ENCODE measurements around the gene NBDY.

NBDY gene

DNA sequence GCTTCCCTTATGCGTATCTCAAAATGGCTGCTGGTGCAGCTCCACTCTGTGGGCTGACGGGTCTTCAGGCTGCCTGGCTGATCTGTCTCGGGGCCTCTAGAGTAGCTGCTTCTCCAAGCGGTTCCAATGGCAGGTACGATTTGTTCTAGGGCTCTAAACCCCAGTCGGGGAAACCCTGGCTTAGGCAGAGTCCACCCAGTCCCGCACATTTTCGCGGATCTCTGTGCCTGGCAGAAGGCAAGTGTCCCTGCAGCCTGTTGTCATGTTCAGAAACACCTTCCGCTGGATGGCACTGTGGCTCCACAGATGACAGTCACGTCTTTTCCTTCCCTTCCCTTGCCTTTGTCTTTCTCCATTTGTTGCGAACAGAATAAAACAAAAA, 54.4 kb downstream of the NBDY start:
- no peak for ATAC-seq (replicated peaks; ENCODE audit: extremely low read depth, poor library complexity, severe bottlenecking)

DNA sequence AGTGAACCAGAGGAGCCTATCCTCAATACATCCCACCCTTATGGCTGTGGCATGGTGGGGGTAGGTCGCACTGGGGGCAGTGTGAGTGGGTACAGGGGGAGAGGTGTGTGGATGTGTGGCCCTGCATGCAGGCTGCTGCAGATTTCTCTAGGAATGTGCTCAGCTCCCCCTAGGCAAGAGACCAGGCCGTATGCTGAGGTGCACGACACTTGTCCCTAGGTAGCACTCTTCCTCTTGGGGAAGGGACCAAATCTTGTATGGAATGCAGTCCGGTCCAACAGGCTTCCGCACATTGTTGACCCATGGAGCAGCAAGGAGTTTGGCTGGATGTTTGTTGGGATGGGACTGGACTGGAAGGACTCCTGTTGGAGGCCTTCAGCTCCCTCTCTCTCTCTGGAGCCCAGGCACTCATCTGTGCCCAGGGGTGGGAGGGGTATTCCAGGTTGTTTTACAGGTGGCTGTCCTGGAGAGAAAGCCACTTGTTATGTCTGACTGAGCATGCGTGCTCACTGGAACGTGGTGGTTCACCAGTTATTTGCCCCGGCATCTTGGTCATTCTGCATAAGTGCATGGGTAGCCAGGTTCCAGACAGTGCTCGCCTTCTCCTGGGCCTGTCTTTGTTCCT, 55.1 kb downstream of the NBDY start:
- no peak overlapping the region for H3K4me3 Mint-ChIP-seq
- H3K27ac Mint-ChIP-seq (ENCODE audit: low read depth): no peak overlapping the region
- H3K36me3 Mint-ChIP-seq (ENCODE audit: insufficient read depth): peaks cover 6% of the 10 kb centered on the region
- ATAC-seq (replicated peaks; ENCODE audit: extremely low read depth, poor library complexity, severe bottlenecking) (no peak), DNase-seq (ENCODE audit: low spot score in 2 of 2) (no peak)
- H3K9me3 Mint-ChIP-seq: no peaks in the 10 kb centered on the region
- H3K27me3 Mint-ChIP-seq: no peaks in the 10 kb centered on the region
- H3K4me1 Mint-ChIP-seq: peaks cover 28% of the 10 kb centered on the region

More for the DNA sequence above, 54.4 kb downstream of the NBDY start:
- Mint-ChIP-seq H3K9me3 (no peaks in the 10 kb centered on the region), H3K27ac (ENCODE audit: low read depth) (no peak overlapping the region), H3K4me1 (peaks cover 28% of the 10 kb centered on the region), H3K4me3 (no peak overlapping the region), H3K36me3 (ENCODE audit: insufficient read depth) (peaks cover 6% of the 10 kb centered on the region), H3K27me3 (no peaks in the 10 kb centered on the region)
- DNase-seq (ENCODE audit: low spot score in 2 of 2): no peak

DNA sequence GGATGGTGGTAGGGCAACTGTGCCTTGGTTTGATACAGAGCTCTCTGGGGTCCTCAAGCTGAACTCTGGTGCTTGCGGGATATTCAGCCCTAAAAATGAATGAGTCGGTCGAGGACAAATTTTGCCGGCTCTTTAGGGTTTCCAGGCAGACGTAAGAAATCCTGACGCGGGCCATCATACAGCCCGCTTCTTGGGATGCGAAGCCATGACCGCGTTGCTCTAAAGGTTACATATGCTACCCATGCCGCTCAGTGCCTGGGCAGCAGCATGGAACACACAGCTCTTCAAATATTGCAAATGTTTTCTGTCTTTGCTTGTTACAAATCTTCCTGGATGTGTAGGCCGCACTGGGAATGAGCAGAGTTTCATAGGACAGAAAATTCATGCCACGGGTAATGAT, 55.6 kb downstream of the NBDY start:
- DNase-seq (ENCODE audit: low spot score in 2 of 2): no peak
- no peak overlapping the region for H3K27ac Mint-ChIP-seq (ENCODE audit: low read depth)
- no peak for ATAC-seq (replicated peaks; ENCODE audit: extremely low read depth, poor library complexity, severe bottlenecking)
- H3K9me3 Mint-ChIP-seq: no peaks in the 10 kb centered on the region
- peaks cover 6% of the 10 kb centered on the region for H3K36me3 Mint-ChIP-seq (ENCODE audit: insufficient read depth)
- H3K4me1 Mint-ChIP-seq: peaks cover 28% of the 10 kb centered on the region
- H3K27me3 Mint-ChIP-seq: no peaks in the 10 kb centered on the region
- no peak overlapping the region for H3K4me3 Mint-ChIP-seq

DNA sequence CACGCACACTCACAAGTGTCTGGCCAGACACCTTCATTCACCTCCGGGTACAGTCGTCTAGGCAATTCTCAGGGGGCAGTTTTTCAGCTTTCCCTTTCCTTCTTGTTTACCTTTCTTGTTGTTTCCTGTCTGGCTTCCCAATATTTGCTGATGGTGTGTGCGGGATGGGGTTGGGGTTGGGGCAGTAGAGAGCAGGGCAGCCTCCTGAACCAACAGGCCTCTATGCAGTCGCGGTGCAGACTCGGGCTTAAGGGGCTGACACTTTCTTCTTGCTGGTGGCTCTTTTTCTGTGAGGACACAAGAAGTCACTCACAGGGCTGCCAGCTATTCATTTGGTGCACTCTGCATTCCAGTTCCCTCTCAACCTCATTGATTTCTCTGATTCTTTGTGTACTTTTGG, 56.4 kb downstream of the NBDY start:
- H3K4me3 Mint-ChIP-seq: no peak overlapping the region
- no peaks in the 10 kb centered on the region for H3K9me3 Mint-ChIP-seq
- H3K27ac Mint-ChIP-seq (ENCODE audit: low read depth): peak overlapping the region; percentile 79
- peaks cover 6% of the 10 kb centered on the region for H3K36me3 Mint-ChIP-seq (ENCODE audit: insufficient read depth)
- no peak for ATAC-seq (replicated peaks; ENCODE audit: extremely low read depth, poor library complexity, severe bottlenecking)
- peaks cover 32% of the 10 kb centered on the region for H3K4me1 Mint-ChIP-seq
- DNase-seq (ENCODE audit: low spot score in 2 of 2): no peak
- no peaks in the 10 kb centered on the region for H3K27me3 Mint-ChIP-seq

DNA sequence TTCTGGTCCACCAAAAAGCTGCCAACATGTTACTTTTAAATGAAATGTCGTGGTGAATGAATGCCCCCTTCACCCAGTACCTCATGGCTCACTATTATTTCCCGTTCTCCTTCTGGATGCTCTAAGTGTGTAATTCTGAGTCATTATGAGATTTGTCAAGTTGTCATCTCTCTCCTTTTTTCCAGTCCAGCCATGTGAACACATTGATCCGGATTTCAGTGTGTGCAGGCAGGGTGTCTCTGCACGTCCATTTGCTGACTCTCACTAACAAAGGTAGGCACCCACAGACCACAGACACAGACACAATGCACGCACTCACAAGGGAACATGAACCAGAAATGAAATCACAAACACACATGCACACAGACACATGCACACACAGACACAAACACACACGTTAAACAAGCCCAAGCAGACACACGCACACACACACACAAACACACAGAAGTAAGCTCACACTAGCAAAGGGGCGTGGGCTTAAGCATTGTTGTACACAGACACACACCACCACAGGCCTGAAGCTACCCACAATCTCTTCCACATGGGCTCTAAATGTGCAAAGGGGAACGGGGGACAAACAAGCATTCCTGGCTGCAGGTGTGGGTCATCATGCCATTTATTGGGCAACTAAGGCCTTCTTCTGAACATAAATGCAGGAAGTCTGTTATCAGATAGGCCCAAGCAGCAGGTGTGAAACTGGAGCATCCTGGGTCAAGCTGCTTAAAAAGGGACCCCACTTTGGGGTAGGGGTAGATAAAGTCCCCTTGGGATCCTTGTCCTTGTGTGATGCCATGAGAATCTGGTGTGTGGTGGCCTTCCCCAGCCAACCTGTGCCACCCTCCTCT, 58.1 kb downstream of the NBDY start:
- ATAC-seq (replicated peaks; ENCODE audit: extremely low read depth, poor library complexity, severe bottlenecking) (no peak), DNase-seq (ENCODE audit: low spot score in 2 of 2) (no peak)
- Mint-ChIP-seq H3K9me3 (no peaks in the 10 kb centered on the region), H3K4me1 (peaks cover 35% of the 10 kb centered on the region), H3K4me3 (no peak overlapping the region), H3K27me3 (no peaks in the 10 kb centered on the region), H3K27ac (ENCODE audit: low read depth) (peak overlapping the region; percentile 79), H3K36me3 (ENCODE audit: insufficient read depth) (peaks cover 4% of the 10 kb centered on the region)

DNA sequence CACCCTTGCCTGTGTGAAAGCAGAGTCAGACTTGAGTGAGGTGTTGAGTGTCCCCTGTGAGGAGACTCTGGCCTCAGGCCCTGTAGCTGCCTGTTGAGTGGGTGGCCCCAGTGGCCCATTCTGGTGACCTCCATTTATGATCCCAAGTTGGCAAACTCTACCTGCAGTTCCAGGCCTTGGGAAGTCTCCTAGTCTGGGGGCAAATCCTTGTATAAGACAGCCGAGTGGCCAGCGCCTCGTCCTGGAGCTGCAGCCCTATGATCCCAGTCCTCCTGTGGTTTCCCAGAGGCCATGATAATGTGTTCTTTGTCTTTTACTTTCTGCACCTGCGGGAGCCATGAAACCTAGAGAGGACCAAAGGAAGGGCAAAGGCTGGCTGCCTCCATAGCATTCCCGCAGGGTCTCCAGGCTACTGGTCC, 58.7 kb downstream of the NBDY start:
- Mint-ChIP-seq H3K36me3 (ENCODE audit: insufficient read depth) (peaks cover 4% of the 10 kb centered on the region), H3K27me3 (no peaks in the 10 kb centered on the region), H3K9me3 (no peaks in the 10 kb centered on the region), H3K4me1 (peaks cover 34% of the 10 kb centered on the region), H3K27ac (ENCODE audit: low read depth) (no peak overlapping the region), H3K4me3 (no peak overlapping the region)
- no peak for ATAC-seq (replicated peaks; ENCODE audit: extremely low read depth, poor library complexity, severe bottlenecking)
- no peak for DNase-seq (ENCODE audit: low spot score in 2 of 2)

DNA sequence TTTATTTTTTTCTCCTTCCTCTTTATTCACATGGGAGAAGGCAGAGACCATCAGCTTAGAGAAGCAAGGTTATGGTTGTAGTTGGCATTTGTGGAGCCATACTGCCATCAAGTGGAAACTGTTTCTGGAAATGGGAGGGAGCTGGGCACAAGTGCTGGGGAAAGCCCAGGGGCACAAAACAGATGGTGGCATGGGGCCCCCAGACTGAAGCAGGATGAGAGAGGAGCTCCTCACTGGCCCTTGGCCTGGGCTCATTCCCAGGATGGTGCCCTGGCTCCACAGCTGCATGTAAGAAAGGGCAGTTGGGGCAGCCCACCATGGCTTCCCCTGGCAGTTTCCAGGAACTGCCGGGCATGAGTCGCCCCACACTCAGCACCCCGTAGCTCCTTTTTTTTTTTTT, 59.2 kb downstream of the NBDY start:
- Mint-ChIP-seq H3K4me1 (peaks cover 31% of the 10 kb centered on the region), H3K4me3 (no peak overlapping the region), H3K36me3 (ENCODE audit: insufficient read depth) (peaks cover 4% of the 10 kb centered on the region), H3K27ac (ENCODE audit: low read depth) (no peak overlapping the region), H3K27me3 (no peaks in the 10 kb centered on the region), H3K9me3 (no peaks in the 10 kb centered on the region)
- DNase-seq (ENCODE audit: low spot score in 2 of 2) (no peak), ATAC-seq (replicated peaks; ENCODE audit: extremely low read depth, poor library complexity, severe bottlenecking) (no peak)

DNA sequence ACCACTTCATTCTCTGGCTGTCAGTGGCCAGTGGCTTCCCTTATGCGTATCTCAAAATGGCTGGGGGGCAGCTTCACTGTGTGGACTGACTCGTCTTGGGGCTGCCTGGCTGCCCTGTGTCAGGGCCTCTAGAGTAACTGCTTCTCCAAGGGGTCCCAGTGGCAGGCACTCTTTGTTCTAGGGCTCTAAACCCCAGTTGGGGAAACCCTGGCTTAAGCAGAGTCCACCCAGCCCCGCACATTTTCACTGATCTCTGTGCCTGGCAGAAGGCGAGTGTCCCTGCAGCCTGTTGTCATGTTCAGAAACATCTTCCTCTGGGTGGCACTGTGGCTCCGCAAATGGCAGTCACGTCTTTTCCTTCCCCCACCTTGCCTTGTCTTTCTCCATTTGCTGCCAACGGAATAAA, 59.7 kb downstream of the NBDY start:
- no peak for ATAC-seq (replicated peaks; ENCODE audit: extremely low read depth, poor library complexity, severe bottlenecking)
- no peak overlapping the region for H3K27ac Mint-ChIP-seq (ENCODE audit: low read depth)
- no peak for DNase-seq (ENCODE audit: low spot score in 2 of 2)

DNA sequence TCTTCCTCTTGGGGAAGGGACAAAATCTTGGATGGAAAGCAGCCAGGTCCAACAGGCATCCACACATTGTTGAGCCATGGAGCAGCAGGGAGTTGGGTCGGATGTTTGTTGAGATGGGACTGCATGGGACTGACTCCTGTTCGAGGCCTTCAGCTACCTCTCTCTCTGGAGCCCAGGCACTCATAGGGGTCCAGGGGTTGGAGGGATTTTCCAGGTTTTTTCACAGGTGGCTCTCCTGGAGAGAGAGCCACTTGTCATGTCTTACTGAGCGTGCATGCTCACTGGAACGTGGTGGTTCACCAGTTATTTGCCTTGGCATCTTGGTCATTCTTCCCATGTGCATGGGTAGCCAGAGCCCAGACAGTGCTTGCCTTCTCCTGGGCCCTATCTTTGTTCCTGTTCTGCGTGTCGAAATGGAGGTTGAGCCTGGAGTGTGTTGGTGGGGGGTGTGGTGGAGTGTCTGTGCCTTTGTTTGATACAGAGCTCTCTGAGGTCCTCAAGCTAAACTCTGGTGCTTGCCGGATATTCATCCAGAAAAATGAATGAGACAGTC, 60.6 kb downstream of the NBDY start:
- ATAC-seq (replicated peaks; ENCODE audit: extremely low read depth, poor library complexity, severe bottlenecking) (no peak), DNase-seq (ENCODE audit: low spot score in 2 of 2) (no peak)
- peaks cover 2% of the 10 kb centered on the region for H3K36me3 Mint-ChIP-seq (ENCODE audit: insufficient read depth)
- peak overlapping the region; percentile 22 for H3K27ac Mint-ChIP-seq (ENCODE audit: low read depth)
- H3K4me1 Mint-ChIP-seq: peaks cover 31% of the 10 kb centered on the region
- no peak overlapping the region for H3K4me3 Mint-ChIP-seq
- no peaks in the 10 kb centered on the region for H3K9me3 Mint-ChIP-seq
- H3K27me3 Mint-ChIP-seq: no peaks in the 10 kb centered on the region

More for the DNA sequence above, 59.7 kb downstream of the NBDY start:
- H3K36me3 Mint-ChIP-seq (ENCODE audit: insufficient read depth): peaks cover 4% of the 10 kb centered on the region
- no peak overlapping the region for H3K4me3 Mint-ChIP-seq
- H3K9me3 Mint-ChIP-seq: no peaks in the 10 kb centered on the region
- H3K27me3 Mint-ChIP-seq: no peaks in the 10 kb centered on the region
- H3K4me1 Mint-ChIP-seq: peaks cover 31% of the 10 kb centered on the region

DNA sequence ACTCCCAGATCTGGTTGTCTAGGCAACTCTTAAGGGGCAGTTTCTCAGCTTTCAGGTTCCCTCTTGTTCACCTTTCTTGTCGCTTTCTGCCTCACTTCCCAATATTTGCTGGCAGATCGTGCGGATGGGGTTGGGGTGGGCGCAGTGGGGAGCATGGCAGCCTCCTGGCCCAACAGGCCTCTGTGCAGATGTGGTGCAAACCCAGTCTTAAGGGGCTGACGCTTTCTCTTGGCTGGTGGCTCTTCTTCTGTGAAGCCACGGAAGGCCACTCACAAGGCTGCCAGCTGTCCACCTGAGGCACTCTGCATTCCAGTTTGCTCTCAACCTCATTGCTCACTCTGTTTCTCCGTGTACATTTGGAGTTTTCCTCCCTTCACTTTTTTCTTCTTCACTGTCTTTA, 61.7 kb downstream of the NBDY start:
- Mint-ChIP-seq H3K4me1 (peaks cover 31% of the 10 kb centered on the region), H3K27ac (ENCODE audit: low read depth) (no peak overlapping the region), H3K9me3 (no peaks in the 10 kb centered on the region), H3K36me3 (ENCODE audit: insufficient read depth) (peaks cover 2% of the 10 kb centered on the region), H3K27me3 (no peaks in the 10 kb centered on the region), H3K4me3 (no peak overlapping the region)
- ATAC-seq (replicated peaks; ENCODE audit: extremely low read depth, poor library complexity, severe bottlenecking) (no peak), DNase-seq (ENCODE audit: low spot score in 2 of 2) (no peak)

DNA sequence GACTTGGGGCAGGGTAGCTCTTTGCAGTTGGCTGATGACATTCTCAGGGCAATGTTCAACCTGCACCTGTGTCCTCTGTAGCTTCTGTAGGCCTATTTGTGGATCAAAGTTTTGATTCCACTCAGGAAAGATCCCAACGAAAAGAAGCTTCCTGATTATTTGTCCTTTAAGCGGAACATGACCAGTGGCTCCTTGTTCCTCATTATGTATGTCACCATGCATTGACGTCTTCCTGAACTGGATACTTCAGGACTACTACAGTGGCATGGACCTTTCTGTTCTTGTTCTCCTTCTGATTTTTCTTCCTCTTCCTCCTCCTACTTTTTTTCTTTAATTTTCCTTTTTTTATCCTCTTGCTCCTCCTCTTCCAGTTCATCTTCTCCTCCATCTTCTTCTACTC, 62.4 kb downstream of the NBDY start:
- no peak for DNase-seq (ENCODE audit: low spot score in 2 of 2)
- Mint-ChIP-seq H3K4me1 (peaks cover 34% of the 10 kb centered on the region), H3K9me3 (no peaks in the 10 kb centered on the region), H3K27ac (ENCODE audit: low read depth) (peak overlapping the region; percentile 88), H3K4me3 (no peak overlapping the region), H3K36me3 (ENCODE audit: insufficient read depth) (peaks cover 2% of the 10 kb centered on the region), H3K27me3 (no peaks in the 10 kb centered on the region)
- ATAC-seq (replicated peaks; ENCODE audit: extremely low read depth, poor library complexity, severe bottlenecking): no peak

DNA sequence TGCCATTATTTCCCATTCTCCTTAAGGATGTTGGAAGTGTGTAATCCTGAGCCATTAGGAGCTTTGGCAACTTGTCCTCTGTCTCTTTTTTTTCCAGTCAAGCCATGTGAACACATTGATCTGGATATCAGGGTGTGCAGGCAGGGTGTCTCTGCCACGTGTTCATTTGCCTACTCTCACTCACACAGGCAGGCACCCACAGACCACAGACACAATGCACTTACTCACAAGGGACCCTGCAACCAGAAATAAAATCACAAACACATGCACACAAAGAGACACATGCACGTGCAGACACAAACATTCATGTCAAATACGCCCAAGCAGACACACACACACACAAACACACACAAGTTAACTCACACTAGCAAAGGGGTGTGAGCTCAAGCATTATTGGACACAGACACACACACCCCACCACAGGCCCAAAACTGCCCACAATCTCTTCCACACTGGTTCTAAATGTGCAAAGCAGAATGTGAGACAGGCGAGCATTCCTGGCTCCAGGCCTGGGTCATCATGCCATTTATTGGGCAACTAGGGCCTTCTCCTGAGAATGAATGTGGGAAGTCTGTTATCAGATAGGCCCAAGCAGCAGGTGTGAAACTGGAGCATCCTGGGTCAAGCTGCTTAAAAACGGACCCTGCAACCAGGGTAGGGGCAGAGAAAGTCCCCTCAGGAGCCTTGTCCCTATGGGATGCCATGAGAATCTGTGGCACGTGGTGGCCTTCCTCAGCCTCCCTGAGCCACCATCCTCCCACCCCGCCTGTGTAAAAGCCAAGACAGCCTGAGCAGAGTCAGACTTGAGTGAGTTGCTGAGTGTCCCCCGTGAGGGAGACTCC, 63.4 kb downstream of the NBDY start:
- no peaks in the 10 kb centered on the region for H3K9me3 Mint-ChIP-seq
- H3K4me3 Mint-ChIP-seq: no peak overlapping the region
- DNase-seq (ENCODE audit: low spot score in 2 of 2) (no peak), ATAC-seq (replicated peaks; ENCODE audit: extremely low read depth, poor library complexity, severe bottlenecking) (no peak)
- peak overlapping the region; percentile 88 for H3K27ac Mint-ChIP-seq (ENCODE audit: low read depth)
- no peaks in the 10 kb centered on the region for H3K36me3 Mint-ChIP-seq (ENCODE audit: insufficient read depth)
- H3K4me1 Mint-ChIP-seq: peaks cover 41% of the 10 kb centered on the region
- H3K27me3 Mint-ChIP-seq: no peaks in the 10 kb centered on the region

Measured in central memory CD8-positive, alpha-beta T cell (primary cell).